ENCODE results near the gene PPFIA1. TPM values are rescaled to one million over a fixed set of nuclear protein-coding genes. Genes with fewer than 3 reads are reported as not detected.
"Not testable (repeated sequence)": the region's sequence is repeated elsewhere in the genome, so short reads cannot be mapped to it uniquely, and the experiment has no call there.

The PPFIA1 gene
- total and polyA plus RNA-seq, 9 donors = 24.9 to 37.4 (median 28.8) TPM

DNA sequence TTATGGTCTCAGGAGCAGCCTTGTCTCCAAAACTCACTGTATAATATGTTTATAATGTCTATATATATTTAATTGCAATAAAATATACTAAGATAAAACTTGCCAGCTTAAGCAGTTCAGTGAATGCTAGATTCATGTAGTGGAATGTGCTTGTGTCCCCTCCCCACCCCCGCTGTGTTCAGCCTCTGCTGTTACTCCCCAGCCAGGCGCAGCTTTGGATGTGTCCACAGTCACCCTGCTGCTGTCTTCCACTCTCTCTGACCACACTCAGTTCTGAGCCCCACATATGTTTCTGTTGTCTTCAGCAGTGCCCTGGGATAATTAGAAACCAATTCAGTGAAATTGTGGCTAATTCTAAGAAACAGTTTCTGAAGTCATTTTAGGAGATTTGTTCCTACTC, 52.2 kb downstream of the PPFIA1 start:
- Histone ChIP-seq H3K36me3 (ENCODE audit: control insufficient read depth, insufficient read depth, low read length) (peaks cover 50% of the 10 kb centered on the region), H3K27ac (ENCODE audit: low read length) (no peak overlapping the region), H3K9me3 (replicated peaks; ENCODE audit: control insufficient read depth, low read depth, low read length) (no peaks in the 10 kb centered on the region), H3K27me3 (ENCODE audit: control insufficient read depth, insufficient read depth, low read length) (no peaks in the 10 kb centered on the region), H3K4me1 (ENCODE audit: control insufficient read depth, insufficient read depth, low read length) (no peaks in the 10 kb centered on the region), H3K4me3 (ENCODE audit: low read length) (no peak overlapping the region)
- DNase-seq = no peak
- WGBS (ENCODE audit: insufficient coverage) = no CpG with 5 or more reads among the region's 2 CpGs

DNA sequence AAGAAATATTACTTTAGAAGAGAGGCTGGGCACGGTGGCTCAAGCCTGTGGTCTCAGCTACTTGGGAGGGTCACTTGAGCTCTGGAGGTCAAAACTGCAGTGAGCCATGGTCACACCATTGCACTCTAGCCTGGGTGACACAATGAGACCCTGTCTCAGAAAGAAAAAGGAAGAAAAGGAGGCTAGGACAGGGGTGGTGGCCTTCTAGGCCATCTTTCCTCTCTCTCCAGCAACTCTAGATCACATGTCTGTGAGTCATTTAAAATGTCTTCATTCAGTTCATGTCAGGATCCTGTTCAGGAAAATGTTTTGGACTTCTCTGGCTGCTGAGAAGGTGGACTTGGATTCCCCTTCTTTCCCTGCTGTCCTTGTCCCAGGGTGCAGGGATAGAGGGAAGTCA, 53.3 kb downstream of the PPFIA1 start:
- H3K4me1 ChIP-seq (ENCODE audit: control insufficient read depth, insufficient read depth, low read length) = no peaks in the 10 kb centered on the region
- peaks cover 44% of the 10 kb centered on the region for H3K36me3 ChIP-seq (ENCODE audit: control insufficient read depth, insufficient read depth, low read length)
- no peak overlapping the region for H3K27ac ChIP-seq (ENCODE audit: low read length)
- H3K4me3 ChIP-seq (ENCODE audit: low read length) = no peak overlapping the region
- H3K27me3 ChIP-seq (ENCODE audit: control insufficient read depth, insufficient read depth, low read length) = no peaks in the 10 kb centered on the region
- DNase-seq = no peak
- 50% methylated on average over 1 of the region's 1 CpG for WGBS (ENCODE audit: insufficient coverage)
- no peaks in the 10 kb centered on the region for H3K9me3 ChIP-seq (replicated peaks; ENCODE audit: control insufficient read depth, low read depth, low read length)

DNA sequence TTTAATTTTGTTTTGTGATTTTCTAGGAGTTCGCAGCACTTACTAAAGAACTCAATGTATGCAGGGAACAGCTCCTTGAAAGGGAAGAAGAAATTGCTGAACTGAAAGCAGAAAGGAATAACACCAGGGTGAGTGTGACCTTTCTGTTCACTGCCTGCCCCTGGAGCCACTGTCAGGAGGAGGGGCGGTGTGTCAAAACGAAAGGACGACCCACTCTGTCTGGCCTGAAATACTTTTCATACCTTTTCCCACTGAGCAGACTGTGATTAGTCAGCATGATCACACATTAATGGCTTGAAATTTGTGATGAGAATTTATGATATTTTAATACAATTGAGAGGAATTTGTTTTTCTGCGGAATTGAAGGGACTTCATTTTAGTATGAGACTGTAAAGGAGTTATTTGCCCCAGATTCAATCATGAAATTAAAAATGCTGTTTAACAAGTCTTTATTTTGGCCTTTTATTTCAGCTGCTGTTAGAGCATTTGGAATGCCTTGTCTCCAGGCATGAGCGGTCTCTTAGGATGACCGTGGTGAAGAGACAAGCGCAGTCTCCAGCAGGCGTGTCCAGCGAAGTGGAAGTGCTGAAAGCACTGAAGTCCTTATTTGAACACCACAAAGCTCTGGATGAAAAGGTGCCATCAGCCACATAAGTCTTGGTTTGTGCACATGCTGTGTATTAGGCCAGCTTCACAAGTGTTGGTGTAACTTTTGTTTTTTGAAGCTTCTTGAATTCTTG, 54.1 kb downstream of the PPFIA1 start:
- 91% methylated on average over 8 of the region's 10 CpGs for WGBS (ENCODE audit: insufficient coverage)
- Histone ChIP-seq H3K27ac (ENCODE audit: low read length) (no peak overlapping the region), H3K27me3 (ENCODE audit: control insufficient read depth, insufficient read depth, low read length) (no peaks in the 10 kb centered on the region), H3K4me1 (ENCODE audit: control insufficient read depth, insufficient read depth, low read length) (no peaks in the 10 kb centered on the region), H3K36me3 (ENCODE audit: control insufficient read depth, insufficient read depth, low read length) (peaks cover 40% of the 10 kb centered on the region), H3K4me3 (ENCODE audit: low read length) (no peak overlapping the region), H3K9me3 (replicated peaks; ENCODE audit: control insufficient read depth, low read depth, low read length) (no peaks in the 10 kb centered on the region)
- no peak for DNase-seq

DNA sequence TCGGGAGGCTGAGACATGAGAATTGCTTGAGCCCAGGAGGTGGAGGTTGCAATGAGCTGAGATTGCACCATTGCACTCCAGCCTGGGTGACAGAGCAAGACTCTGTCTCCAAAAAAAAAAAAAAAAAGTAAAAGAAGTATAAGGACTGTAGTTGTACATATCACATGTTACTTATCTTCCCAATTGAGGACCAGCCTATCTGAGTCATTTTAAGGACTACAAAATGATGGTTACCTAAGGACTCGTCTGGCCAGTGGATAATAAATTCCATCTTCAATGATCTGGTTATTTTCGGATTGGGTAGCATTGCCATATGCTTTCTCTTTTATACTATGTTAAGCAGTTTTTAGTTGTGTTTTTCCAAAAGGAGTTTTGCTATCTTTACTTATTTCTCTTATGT, 55.3 kb downstream of the PPFIA1 start:
- no peak for DNase-seq
- Histone ChIP-seq H3K36me3 (ENCODE audit: control insufficient read depth, insufficient read depth, low read length) (peaks cover 41% of the 10 kb centered on the region), H3K4me3 (ENCODE audit: low read length) (no peak overlapping the region), H3K4me1 (ENCODE audit: control insufficient read depth, insufficient read depth, low read length) (no peaks in the 10 kb centered on the region), H3K9me3 (replicated peaks; ENCODE audit: control insufficient read depth, low read depth, low read length) (no peaks in the 10 kb centered on the region), H3K27ac (ENCODE audit: low read length) (no peak overlapping the region), H3K27me3 (ENCODE audit: control insufficient read depth, insufficient read depth, low read length) (no peaks in the 10 kb centered on the region)
- 80% methylated on average over 1 of the region's 3 CpGs for WGBS (ENCODE audit: insufficient coverage)

DNA sequence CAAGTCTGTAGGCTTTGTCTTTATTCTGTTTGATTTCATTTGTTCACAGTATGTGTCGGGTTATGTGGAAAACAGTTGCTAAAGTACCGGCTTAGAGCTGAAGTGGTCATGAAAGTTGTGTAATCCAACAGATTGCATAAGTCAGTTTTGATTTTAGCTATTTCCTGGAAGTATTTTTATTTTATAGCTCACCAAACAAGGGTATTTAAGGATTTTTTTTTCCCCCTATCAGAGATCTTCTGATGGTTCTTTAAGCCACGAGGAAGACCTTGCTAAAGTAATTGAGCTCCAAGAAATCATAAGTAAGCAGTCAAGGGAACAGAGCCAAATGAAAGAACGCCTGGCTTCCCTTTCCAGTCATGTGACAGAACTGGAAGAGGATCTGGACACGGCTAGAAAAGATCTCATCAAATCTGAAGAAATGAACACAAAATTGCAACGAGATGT, 55.9 kb downstream of the PPFIA1 start:
- H3K4me3 ChIP-seq (ENCODE audit: low read length) = no peak overlapping the region
- peak; percentile 88 for DNase-seq
- H3K27me3 ChIP-seq (ENCODE audit: control insufficient read depth, insufficient read depth, low read length) = no peaks in the 10 kb centered on the region
- peak overlapping the region; percentile 5 for H3K27ac ChIP-seq (ENCODE audit: low read length)
- peaks cover 43% of the 10 kb centered on the region for H3K36me3 ChIP-seq (ENCODE audit: control insufficient read depth, insufficient read depth, low read length)
- no peaks in the 10 kb centered on the region for H3K4me1 ChIP-seq (ENCODE audit: control insufficient read depth, insufficient read depth, low read length)
- WGBS (ENCODE audit: insufficient coverage) = no CpG with 5 or more reads among the region's 6 CpGs
- no peaks in the 10 kb centered on the region for H3K9me3 ChIP-seq (replicated peaks; ENCODE audit: control insufficient read depth, low read depth, low read length)

DNA sequence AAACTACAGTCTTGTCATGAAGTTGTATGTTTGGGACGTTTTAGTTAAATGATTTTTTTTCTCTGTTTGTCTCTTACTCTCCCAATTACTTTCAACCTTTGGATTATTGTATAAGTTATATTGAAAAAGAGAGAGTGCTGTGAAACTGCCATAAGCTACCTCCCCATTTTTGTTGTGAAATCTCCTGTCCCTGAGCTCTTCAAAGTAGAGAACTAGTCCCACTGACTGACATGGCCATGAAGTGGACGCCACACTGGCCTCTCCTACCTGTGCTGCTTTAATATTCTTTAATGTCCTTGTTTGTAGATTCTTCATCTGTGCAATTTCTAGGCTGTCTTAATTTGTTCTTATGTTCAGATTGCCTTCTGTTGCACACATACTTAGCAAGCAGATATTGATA, 56.3 kb downstream of the PPFIA1 start:
- Histone ChIP-seq H3K36me3 (ENCODE audit: control insufficient read depth, insufficient read depth, low read length) (peaks cover 45% of the 10 kb centered on the region), H3K27me3 (ENCODE audit: control insufficient read depth, insufficient read depth, low read length) (no peaks in the 10 kb centered on the region), H3K9me3 (replicated peaks; ENCODE audit: control insufficient read depth, low read depth, low read length) (no peaks in the 10 kb centered on the region), H3K4me1 (ENCODE audit: control insufficient read depth, insufficient read depth, low read length) (no peaks in the 10 kb centered on the region), H3K27ac (ENCODE audit: low read length) (peak overlapping the region; percentile 5), H3K4me3 (ENCODE audit: low read length) (no peak overlapping the region)
- WGBS (ENCODE audit: insufficient coverage) = no CpG with 5 or more reads among the region's 2 CpGs
- DNase-seq = no peak

DNA sequence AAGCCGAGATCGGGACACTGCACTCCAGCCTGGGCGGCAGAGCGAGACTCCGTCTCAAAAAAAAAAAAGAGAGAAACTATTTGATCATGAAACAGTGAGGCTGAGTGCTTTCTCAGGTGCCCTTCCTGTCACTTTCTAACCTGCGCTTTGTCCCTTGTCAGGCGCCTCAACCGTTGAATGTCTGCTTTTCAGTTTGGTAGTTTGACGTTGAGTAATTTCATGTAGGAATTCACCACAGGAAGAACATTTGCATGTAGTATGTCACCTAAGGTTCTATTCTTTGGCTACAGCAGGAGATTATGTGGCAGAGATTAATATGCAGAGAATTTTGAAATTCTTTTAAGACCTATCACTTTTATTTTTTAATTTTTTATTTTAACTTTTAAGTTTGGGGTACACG, 57.2 kb downstream of the PPFIA1 start:
- Histone ChIP-seq H3K9me3 (replicated peaks; ENCODE audit: control insufficient read depth, low read depth, low read length) (no peaks in the 10 kb centered on the region), H3K27me3 (ENCODE audit: control insufficient read depth, insufficient read depth, low read length) (no peaks in the 10 kb centered on the region), H3K4me3 (ENCODE audit: low read length) (no peak overlapping the region), H3K4me1 (ENCODE audit: control insufficient read depth, insufficient read depth, low read length) (no peaks in the 10 kb centered on the region), H3K27ac (ENCODE audit: low read length) (no peak overlapping the region), H3K36me3 (ENCODE audit: control insufficient read depth, insufficient read depth, low read length) (peaks cover 52% of the 10 kb centered on the region)
- no peak for DNase-seq
- WGBS (ENCODE audit: insufficient coverage) = 97% methylated on average over 6 of the region's 10 CpGs

DNA sequence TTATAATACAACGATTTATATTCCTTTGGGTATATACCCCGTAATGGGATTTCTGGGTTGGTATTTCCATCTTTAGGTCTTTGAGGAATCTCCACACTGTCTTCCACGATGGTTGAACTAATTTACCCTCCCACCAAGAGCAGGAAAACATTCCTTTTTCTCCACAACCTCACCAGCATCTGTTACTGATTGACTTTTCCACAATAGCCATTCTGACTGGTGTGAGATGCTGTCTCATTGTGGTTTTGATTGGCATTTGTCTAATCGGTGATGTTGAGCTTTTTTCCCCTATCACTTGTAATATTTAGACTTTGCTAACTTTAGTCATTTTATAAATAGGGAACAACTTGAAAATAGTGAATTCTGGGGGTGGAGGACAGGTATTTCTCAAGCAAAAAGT, 58.1 kb downstream of the PPFIA1 start:
- Histone ChIP-seq H3K36me3 (ENCODE audit: control insufficient read depth, insufficient read depth, low read length) (peaks cover 55% of the 10 kb centered on the region), H3K4me3 (ENCODE audit: low read length) (no peak overlapping the region), H3K27me3 (ENCODE audit: control insufficient read depth, insufficient read depth, low read length) (no peaks in the 10 kb centered on the region), H3K9me3 (replicated peaks; ENCODE audit: control insufficient read depth, low read depth, low read length) (no peaks in the 10 kb centered on the region), H3K4me1 (ENCODE audit: control insufficient read depth, insufficient read depth, low read length) (no peaks in the 10 kb centered on the region), H3K27ac (ENCODE audit: low read length) (no peak overlapping the region)
- no peak for DNase-seq
- WGBS (ENCODE audit: insufficient coverage) = no CpG with 5 or more reads among the region's 4 CpGs

DNA sequence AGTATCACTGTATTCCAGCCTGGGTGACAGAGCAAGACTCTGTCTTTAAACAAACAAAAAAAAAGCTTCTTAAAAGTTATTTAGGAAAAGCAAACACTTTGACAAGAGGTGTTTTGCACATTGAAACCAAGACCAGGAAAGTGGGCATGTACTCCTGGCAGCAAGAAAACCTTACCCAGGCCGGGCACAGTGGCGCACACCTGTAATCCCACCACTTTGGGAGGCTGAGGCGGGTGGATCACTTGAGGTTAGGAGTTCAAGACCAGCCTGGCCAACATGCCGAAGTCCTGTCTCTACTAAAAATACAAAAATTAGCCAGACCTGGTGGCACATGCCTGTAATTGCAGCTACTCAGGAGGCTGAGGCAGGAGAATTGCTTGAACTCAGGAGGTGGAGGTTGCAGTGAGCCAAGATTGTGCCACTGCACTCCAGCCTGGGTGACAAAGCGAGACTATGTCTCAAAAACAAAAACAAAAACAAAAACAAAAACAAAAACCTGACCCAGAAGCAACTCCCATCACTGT, 60.9 kb downstream of the PPFIA1 start:
- DNase-seq; H3K4me1 ChIP-seq (ENCODE audit: control insufficient read depth, insufficient read depth, low read length); H3K9me3 ChIP-seq (replicated peaks; ENCODE audit: control insufficient read depth, low read depth, low read length); H3K4me3 ChIP-seq (ENCODE audit: low read length); H3K27me3 ChIP-seq (ENCODE audit: control insufficient read depth, insufficient read depth, low read length); H3K27ac ChIP-seq (ENCODE audit: low read length): not testable (repeated sequence)
- H3K36me3 ChIP-seq (ENCODE audit: control insufficient read depth, insufficient read depth, low read length) = peaks cover 61% of the 10 kb centered on the region
- WGBS (ENCODE audit: insufficient coverage) = 100% methylated on average over 2 of the region's 5 CpGs

DNA sequence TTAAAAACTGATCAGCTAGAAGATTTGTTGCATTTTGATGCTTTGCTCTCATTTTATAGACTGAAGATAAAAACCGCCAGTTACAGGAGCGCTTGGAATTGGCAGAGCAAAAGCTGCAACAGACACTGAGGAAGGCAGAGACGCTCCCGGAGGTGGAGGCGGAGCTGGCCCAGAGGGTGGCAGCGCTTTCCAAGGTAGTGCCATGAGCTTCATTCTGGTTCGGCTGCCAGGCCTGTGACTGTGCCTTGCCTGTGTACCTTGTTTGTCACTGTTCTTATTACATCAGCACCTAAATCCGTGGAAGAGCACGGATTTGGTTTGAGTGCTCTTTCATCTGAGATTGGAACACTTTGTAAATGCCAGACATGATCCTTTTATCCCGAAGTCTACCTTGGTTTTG, 61.4 kb downstream of the PPFIA1 start:
- Histone ChIP-seq H3K27ac (ENCODE audit: low read length) (no peak overlapping the region), H3K4me3 (ENCODE audit: low read length) (no peak overlapping the region), H3K36me3 (ENCODE audit: control insufficient read depth, insufficient read depth, low read length) (peaks cover 64% of the 10 kb centered on the region), H3K4me1 (ENCODE audit: control insufficient read depth, insufficient read depth, low read length) (no peaks in the 10 kb centered on the region), H3K27me3 (ENCODE audit: control insufficient read depth, insufficient read depth, low read length) (no peaks in the 10 kb centered on the region), H3K9me3 (replicated peaks; ENCODE audit: control insufficient read depth, low read depth, low read length) (no peaks in the 10 kb centered on the region)
- WGBS (ENCODE audit: insufficient coverage) = 94% methylated on average over 6 of the region's 10 CpGs
- no peak for DNase-seq
